ENCODE measurements around the gene DEGS2.
"Not testable (repeated sequence)": the region's sequence is repeated elsewhere in the genome, so short reads cannot be mapped to it uniquely, and the experiment has no call there.

DEGS2 gene

DNA sequence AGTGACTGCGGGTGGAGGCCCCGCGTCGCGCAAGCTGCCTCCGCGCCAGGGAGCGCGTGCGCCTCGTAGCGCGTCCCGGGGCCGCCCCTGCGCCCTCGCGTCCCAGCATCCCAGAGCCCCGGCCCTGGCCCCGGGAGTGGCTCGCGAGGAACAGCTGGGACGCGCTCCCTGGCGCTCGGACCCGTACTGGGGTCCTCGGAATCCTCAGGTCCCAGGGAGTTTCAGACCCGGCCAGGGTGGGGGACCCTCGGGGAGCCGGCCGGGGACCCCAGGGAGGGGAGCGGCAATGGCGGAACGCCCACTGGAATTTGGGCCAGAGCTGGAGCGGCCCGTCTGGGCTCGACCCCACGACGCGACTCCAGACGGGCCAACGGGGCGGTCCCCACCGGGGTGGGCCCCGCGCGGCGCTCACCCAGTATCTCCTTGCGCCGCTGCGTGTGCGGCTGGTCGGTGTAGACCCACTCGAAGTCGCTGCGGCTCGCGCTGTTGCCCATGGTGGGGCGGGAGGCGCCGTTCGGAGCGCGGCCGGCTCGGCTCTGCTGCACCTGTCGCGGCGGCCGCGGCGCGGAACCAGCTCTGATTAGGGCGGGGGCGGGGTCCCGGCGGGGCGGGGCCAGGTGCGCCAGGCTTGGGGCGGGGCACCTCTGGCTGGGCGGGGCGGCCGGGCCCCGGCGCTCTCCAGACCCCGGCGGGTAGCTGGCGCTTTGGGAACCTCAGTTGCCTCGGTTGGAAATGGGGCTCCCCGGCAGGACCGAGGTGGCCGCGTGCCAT is at the start of gene DEGS2:
Gene DEGS2 (minus strand): TSS at position 552 of the 771 bp plus-strand sequence. CDS start 58 bp downstream, at position 494.
- no peak for DNase-seq

DNA sequence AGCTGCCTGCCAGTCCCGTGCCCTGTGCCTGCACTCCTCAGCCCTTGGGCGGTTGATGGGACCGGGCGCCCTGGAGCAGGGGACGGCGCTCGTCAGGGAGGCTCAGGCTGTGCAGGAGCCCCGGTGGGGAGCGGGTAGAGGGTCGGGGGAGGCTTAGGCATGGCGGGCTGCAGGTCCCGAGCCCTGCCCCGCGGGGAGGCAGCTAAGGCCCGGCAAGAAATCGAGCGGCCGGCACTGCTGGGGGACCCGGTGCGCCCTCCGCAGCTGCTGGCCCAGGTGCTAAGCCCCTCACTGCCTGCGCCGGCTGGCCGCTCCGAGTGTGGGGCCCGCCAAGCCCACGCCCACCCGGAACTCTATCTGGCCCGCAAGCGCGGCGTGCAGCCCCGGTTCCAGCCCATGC is 48.7 kb upstream of the DEGS2 start:
- not testable (repeated sequence) for DNase-seq

DNA sequence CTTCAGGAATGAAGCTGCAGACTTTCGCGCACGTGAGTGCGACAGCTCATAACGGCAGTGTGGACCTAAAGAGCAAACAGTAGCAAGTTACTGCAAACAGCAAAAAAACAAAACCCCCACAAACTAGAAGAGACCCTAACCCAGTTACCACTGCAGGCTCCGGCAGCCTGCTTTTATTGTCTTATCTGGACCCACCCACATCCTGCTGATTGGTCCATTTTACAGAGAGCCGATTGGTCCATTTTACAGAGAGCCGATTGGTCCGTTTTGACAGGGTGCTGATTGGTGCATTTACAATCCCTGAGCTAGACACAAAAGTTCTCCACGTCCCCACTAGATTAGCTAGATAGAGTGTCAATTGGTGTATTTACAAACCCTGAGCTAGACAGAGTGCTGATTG is 48.1 kb upstream of the DEGS2 start:
- not testable (repeated sequence) for DNase-seq

GRCh38 chr14:100204835-100205167 is 45.4 kb upstream of the DEGS2 start:
- DNase-seq, result not testable (repeated sequence)

- DNase-seq, result no peak
These were observed 44.8 kb upstream of the DEGS2 start for GRCh38 chr14:100203962-100204834.

- no peak for DNase-seq
These were observed 43.7 kb upstream of the DEGS2 start for GRCh38 chr14:100203146-100203545.

DNA sequence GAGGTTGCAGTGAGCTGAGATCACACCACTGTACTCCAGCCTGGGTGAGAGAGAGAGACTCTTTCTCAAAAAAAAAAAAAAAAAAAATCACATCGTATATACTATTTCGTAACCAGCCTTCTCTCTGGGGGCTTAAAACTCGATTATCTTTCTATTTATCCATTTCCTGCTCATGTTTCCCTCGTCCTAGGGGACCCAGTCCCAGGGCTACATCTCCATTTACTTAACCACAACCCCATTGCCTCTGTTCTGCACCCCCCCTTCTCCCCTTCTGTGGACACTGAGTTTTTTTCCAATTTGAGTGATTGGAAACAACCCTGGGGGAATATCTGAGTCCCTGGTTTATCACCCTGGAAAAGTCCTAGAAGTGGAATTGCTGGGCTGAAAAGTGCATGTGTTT is 43.3 kb upstream of the DEGS2 start:
- DNase-seq, result no peak

DNA sequence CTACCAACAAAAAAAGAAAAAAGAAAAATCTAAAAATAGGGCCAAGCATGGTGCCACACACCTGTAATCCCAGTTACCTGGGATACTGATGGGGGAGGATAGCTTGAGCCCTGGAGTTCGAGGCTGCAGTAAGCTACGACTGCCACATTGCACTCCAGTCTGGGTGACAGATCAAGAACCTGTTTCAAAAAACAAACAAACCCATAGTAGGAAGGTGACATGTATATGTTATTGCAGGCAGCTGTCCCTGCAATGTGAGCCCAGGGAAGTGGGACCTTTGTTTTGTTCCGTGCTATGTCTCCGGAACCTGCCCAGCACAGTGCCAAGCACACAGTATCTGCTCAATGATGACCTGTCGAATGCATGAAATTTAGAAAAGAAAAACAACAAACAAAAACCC is 42.3 kb upstream of the DEGS2 start:
- no peak for DNase-seq

- no peak for DNase-seq
These were observed 40.9 kb upstream of the DEGS2 start for GRCh38 chr14:100200311-100200710.

DNA sequence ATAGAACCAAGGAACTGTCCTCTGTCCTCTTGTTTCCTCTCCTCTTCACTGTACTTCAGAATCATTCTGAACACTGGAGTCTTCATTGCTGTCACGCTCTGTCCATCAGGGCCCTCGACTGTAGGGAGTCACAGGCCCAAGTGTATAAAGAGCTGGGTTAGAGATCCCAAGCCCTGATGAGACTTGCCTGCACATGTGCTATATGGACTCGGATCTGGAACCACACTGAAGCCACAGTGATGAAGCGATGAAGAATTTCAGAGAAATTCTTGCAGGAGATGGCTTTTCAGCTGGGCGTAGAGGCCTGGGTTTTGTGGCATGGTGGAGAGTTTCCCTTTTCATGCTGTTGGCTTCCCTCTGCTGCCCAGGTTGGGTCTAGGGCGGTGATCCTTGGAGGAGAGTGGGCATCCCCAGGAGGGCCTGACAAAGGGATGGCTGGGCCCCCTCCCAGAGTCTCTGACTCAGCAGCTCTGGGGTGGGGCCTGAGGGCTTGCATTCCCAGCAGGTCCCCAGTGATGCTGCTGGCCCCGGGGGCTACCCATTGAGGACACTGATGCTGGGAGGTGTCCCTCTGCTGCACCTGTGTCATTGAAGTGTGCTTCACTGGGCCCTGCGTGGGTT is 39.9 kb upstream of the DEGS2 start:
- no peak for DNase-seq

DNA sequence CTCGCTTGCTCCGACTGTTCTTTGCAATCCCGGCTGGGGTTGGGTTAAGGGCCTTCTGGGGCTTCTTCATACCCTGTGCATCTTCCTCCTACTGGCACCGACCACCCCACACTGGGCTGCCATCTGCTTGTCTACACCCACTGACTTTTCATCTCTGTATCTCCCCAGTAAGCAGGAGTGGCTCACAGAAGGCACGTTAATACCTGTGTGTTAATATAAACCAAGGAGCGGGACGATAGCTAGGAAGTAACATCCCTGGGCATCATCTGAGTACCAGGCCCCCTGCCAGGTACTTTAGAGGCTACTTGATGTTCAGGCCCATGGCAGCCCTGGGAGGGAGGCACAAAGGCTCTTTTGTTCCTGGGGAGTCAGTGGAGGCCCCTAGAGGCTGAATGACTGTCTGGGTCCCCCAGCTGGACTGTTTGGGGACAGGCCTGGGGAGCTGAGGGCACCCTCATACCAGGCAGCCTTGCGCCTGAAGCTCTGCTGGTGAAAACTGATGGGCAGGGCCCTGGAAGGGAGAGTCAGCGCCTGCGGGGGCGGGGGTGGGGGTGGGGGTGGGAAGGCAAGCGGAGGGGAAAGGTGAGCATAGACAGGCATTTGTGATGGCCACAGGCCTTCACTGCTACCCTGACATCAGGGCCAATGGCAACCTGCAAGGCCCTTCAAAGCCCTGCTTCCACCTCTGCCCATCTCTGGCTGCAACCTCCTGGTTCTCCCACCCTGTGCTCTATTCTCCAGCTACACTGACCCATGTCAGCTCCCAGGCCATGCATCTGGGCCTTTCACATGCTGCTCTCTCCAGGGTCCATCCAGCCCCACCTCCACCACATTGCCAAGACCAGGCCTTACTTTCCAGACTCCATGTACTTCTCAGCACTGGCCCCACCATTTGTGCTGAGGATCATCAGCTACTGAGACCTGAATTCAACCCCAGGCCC is 34.2 kb upstream of the DEGS2 start:
- no peak for DNase-seq

DNA sequence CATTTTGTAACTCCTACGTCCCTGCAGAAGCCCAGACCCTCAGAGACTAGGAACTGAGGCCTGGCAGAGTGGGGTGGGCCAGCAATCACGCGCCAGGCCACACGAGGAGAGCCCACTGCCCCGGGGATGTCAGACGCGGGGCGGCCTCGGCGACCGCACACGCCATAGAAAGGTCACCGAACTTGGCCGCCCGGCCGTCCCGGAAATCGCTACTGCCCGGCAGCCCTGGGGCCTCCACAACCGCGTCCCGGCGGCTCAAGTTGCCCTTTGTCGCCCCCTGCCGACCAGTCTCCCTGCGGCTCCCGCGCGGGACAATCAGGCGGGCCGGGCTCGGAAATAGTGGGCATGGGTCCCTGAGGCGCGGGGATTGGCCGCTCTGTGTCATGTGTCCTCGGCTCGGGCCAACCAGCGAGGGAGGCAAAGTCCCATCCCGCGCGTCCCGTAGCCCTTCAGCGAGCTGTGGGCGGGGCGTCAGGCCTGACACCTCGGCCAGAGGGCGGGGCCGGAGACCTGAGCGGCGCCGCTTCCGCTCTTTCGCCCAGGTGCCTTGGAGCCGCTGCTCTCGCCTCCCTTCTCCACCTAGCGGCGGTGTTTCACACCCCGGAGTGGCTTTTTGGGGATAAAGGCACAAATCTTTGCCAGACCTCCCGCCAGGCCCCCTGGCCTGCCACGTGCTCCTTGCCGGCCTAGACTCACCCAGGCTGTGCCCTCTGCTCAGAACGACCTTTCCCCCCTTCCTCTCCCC is 33.4 kb upstream of the DEGS2 start:
- peak; percentile 70 for DNase-seq

DNA sequence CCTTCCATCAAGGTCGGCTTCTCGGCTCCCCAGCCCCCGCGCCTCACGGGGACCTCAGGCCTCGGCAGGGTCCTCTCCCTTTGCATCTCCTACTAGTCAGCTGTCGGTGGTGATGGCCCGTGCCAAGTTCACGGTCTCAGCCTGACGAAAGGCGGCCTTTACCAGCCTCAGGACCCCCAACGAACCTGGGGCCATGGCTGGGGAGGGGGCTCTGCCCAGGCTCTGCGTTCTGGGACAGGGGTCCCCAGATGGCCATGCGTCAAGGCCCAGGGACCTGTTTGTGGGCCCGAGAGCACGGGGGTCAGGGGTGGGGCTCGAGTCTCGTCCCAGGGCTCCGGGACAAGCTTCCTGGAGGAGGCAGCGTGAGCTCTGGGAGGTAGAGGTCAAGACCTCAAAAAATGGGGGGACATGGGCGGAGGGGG is 32.8 kb upstream of the DEGS2 start:
- DNase-seq, result no peak

DNA sequence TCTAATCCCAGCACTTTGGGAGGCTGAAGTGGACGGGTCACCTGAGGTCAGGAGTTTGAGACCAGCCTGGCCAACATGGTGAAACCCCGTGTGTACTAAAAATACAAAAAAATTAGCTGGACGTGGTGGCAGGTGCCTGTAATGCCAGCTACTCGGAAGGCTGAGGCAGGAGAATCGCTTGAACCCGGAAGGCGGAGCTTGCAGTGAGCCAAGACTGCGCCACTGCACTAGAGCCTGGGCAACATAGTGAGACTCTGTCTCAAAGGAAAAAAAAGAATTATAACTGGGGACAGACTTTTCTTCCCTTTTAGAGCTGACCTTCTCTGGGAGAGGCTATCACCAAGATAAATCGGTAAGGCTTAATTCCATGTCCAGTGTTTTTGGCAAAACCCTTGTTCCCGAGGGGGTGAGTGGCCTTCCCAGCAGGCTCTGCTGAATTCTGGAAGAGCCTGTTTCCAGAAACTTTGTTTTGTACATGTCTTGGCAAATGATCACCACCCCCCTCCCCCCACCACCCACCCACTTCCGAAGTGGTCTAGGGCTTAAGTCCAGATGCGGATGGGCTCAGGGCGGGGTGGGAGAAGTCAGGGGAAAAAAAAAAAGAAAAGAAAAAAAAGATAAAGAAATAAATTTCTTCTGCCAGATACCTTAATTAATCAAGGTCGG is 32.3 kb upstream of the DEGS2 start:
- no peak for DNase-seq

- DNase-seq, result no peak
These were observed 30.7 kb upstream of the DEGS2 start for GRCh38 chr14:100190126-100190525.

DNA sequence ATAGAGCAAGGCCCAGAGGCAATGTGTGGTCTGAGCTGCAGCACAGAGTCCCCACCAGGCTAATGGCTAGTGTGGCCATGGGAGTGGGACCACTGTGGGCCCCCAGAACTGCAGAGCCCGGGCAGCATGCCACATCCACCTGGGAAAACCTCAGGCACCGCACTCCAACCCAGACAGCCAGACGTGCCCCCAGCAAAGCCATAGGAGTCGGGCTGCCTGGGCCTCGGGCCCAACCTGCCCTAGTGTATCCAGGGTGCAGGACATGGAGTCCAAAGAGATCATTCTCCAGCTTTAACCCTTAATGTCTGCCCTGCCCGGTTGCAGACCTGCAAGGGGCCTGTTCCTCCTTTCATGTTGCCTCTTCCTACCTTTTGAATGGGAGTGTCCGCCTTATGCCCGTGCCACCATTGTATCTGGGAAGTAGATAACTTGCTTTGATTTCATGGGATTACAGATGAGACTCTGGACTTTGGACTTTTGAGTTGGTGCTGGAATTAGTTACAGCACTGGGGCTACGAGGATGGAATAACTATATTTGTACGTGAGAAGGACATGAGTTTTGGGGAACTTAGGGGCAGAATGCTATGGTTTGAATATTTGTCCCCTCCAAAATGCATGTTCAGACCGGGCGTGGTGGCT is 29.1 kb upstream of the DEGS2 start:
- DNase-seq, result no peak

DNA sequence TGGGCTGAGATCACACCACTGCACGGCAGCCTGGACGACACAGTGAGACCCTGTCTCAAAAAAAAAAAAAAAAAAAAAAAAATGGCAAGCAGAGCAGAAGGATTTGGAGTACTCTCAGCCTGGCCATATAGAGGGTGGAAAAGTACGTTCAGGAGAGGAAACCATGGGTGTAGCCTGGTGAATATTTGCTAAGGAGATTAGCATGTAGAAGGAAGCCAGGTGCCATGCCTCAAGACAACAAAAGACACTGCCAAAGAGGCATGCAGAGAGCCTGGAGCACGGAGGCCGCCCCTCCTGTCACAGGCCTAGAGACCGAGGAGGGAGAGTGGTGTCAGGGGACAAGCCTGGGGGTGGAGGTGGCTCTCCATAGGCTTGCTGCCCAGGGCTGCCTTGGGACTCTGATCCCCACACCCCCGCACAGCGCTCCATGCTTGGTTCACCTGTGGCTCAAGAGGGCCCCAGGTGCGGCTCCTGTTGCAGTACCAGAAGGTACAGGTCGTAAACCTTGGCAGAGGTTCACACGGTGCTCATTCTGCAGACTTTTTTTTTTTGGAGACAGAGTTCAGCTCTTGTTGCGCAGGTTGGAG is 27.9 kb upstream of the DEGS2 start:
- DNase-seq, result no peak

DNA sequence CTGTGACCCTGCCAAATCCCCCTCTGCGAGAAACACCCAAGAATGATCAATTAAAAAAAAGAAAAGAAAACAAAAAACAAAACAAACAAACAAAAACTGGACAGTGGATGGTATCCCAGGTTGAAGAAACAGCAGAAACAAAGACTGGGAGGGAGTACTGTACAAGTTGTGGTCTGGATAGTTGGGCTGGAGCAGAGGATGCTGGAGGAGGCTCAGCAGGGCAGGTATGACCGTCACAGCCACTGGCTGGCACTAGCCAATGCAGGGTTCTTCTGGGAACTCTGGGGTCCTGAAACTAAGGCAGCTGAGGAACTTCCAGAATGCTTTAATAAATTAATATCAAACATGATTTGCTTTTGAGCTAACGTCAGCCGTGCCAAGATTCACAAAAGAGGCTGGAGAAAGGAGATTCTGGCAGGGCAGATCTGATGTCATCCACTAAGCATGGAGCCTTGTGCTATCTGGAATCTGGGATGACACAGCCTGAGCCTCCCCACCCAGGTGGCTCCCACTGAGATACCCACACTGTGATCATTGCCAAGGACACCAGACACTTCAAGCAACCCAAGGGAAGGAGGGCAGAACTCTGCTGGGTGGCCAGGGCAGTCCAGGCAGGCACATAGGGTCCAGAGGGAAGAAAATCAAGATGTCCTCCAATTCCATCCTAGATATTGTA is 22.6 kb upstream of the DEGS2 start:
- DNase-seq, result not testable (repeated sequence)

DNA sequence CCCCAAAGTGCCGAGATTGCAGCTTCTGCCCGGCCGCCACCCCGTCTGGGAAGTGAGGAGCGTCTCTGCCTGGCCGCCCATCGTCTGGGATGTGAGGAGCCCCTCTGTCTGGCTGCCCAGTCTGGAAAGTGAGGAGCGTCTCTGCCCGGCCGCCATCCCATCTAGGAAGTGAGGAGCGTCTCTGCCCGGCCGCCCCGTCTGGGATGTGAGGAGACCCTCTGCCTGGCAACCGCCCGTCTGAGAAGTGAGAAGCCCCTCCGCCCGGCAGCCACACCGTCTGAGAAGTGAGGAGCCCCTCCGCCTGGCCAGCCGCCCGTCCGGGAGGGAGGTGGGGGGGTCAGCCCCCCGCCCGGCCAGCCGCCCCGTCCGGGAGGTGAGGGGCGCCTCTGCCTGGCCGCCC is 21.2 kb upstream of the DEGS2 start:
- DNase-seq, result not testable (repeated sequence)

DNA sequence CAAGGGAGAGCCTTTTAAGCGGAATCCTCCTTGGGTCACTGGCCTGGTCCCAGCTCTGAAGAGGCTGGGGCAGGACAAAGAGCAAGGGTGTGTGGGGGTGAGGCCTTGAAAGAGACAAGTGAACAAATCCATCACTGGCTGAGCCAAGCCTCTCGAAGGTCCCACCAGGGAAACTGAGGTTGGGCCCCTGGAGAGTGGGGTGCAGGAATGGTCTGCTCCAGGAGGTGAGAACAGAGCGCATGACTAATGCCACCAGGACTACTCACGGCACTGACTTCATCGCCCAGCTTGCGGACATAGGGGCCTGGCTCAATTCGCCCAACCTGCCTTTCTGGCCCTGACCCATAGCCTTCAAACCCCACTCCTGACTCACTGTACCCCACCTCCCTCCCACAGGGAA is 19.2 kb upstream of the DEGS2 start:
- no peak for DNase-seq

Data from cortex of kidney (tissue), 1 donor.